Hematopoietic multipotent progenitor cell treated with erythropoietin and hydrocortisone succinate and interleukin-3 and kit ligand, for 8 days (in vitro differentiated cells): ENCODE measurements around the gene KRTAP10-2.
"Not testable (repeated sequence)": the region's sequence is repeated elsewhere in the genome, so short reads cannot be mapped to it uniquely, and the experiment has no call there.

Source experiments
- DNase-seq: peaks from one replicate; pipeline ENCODE4 v3.0.0-alpha.2; 2015

Gene KRTAP10-2

DNA sequence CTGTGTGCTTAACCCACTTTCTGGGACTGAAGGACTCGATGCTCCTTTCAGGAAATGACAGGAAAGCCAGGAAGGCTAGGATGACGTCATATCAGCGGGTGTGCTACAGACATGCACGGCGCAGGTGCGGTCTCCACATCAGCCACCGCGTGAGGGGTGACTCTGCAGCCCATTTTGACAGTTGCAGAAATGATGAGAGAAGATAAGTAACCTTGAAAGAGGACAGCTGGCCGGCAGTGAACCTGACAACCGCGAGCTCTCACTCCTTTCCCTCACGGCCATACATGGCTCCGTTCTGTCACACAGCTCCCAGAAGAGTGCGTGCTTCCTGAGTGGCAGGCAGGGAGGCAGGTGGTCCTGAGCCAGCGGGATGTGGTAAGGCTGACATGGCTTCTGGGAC is 30.8 kb upstream of the KRTAP10-2 start:
- DNase-seq: no peak

DNA sequence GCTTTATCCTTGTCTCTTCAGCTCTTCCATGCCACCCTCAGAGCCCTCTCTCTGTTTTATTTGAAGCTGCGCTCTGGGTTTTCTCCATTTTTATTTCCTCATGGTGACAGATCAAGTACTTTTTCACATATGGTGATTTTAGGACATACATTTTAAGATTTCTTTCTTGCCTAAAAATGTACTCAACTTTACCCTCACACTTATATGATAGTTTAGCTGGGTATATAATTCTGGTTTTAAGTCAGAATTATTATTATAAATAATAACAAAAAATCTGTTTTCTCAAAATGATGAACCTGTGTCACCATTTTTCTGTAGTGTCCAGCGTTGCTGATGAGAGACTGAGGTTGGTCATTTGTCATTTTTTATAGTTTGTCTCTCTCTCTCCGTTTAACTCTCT is 29.9 kb upstream of the KRTAP10-2 start:
- no peak for DNase-seq

DNA sequence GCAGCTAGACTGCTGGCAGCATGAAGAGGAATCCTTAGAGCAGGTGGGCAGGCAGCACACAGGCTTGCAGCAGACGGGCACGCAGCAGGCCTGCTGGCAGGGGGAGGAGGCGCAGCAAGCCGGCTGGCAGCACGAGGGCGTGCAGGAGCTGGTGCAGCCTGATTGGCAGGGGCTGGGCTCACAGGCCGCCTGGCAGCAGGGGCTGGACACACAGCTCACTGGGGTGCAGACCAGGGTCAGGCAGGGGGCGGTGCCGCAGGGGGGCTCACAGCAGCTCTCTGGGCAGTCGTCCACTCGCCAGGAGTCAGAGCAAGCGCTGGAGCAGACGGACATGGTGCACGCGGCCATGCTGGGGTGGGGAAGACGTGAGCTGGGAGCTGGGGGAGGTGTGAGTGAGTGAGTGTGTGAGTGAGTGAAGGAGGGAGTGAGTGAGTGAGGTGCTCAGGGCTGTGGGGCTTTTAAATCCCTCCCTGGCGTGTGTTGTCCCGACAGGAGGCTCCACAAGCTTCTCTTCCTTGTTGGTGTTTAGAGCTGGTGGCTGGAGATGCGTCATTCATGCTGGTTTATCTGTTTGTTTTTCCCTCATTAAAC is 29.0 kb upstream of the KRTAP10-2 start, which contains the start of gene KRTAP10-5:
Gene KRTAP10-5, minus strand, starts transcription at position 374 of the 591 bp plus-strand sequence. Its CDS starts 26 bp downstream, at position 348.
- not testable (repeated sequence) for DNase-seq

DNA sequence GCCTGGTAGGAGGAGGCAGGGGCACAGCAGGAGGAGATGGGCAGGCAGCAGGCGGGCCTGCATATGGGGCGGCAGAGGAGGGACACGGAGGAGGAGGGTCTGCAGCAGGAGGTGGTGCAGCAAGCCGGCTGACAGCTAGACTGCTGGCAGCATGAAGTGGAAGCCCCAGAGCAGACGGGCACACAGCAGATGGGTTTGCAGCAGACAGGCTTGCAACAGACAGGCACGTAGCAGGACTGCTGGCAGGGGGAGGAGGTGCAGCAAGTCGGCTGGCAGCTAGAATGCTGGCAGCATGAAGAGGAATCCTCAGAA is 28.5 kb upstream of the KRTAP10-2 start:
- no peak for DNase-seq

DNA sequence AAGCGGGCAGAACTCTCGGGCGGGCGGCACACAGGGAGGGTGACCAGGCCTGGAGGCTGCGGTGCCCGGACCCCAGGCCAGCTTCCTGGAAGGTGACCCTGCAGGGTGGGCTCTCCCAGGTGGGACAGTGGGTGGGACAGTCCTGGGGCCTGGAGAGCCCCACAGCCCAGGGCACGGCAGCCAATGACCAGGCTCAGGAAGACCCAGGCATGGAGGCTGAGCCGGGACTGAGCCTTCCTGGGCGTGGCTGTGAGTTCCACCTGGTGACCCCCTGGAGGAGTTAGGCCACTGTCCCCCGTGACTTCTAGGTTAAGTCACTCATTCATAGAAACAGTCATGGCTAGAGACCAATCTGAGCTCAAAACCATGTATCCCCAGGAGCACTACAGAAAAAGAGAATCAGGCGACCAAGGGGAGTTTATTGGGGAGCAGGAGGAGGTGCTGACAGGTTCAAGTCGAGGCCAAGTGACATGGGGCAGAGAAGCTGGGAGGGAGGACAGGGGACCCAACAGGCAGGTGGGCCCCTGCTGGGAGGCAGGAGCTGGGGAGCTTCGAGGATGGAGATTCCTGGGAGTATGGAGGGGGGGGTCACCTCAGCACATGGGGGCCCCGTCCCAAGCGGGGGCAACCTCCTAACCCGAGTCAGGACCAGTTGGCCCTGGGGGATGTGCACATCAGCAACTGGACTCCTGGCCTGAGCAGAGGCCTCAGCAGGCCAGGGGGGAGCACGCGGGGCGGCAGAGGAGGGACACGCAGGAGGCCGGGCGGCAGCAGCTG is 27.9 kb upstream of the KRTAP10-2 start:
- no peak for DNase-seq

DNA sequence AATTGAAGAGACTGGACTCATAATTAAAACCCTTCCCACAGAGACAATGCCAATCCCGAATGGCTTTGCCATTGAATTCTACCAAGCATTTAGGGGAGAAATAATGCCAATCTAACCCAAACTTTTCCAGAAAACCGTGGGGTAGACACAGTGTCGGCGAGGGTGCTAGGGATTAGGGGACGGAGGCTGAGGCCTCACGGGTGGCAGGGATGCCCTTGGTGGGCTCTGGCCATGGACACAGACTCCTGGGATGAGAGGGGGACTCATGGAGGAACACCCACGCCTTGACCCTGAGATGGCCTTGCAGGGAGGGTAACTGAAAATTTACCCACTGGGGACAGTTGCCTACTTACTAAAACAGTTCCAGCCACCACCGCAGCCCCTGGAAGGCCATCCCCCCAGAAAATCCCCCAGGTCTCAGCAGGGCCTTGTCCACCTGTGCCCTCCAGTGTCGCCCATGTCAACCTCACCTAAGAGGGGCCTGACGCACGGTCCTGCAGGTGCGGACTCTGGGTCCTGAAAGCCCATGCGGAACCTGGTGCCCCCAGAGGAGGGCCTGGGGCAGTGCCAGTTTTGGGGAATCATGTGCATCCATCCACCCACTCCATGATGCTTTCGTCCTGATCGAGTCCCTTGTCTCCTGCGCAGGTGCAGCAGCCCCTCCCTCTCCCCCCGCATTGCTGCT is 27.2 kb upstream of the KRTAP10-2 start:
- DNase-seq: no peak

DNA sequence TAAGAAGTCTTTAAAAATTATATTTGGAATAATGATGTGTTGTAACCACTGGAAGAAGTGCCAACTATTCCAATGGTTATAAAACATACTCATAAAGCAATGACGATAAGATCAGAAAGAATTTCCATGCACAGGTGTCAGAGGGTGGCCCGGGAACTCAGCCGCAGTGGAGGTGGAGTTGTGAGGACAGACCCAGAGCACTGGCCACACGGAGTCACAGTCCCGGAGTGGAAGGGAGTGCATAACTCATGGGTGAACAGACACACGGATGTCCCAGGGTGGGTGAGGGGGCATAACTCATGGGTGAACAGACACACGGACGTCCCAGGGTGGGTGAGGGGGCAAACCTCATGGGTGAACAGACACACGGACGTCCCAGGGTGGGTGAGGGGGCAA is 24.7 kb upstream of the KRTAP10-2 start:
- DNase-seq: no peak

DNA sequence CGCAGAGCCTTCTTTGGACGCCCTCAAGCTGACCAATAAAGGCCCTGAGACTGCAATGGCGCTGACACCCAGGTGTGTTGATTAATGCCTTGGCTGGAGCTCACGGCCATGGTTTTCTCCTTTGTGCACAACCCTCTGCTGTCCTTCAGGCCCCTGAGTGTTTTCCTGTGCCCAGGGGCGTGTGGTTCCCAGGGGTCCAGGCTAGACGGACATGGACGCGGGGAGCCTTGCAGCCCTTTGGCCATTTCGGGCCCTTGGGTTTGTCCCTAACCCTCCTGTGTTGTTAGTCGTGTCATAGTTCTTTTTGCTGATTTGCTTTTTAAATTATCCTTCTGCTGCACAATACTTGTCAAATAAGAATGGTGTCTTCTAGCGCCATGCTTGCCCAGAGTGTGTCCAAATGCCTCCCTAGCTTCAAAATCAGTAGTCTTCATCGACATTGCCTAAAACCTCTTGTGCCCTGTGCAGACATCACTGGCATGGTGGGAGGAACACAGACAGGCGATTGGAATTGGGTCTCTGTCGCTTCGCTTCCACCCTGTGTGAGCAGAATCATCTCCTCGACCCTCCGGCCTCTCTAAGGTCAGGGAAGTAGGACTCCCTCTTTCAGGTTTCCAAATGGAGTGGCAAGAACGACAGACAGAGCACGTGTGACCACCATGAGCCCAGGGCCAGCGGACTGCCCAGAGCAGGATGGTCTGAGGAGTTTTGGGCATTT is 24.2 kb upstream of the KRTAP10-2 start:
- no peak for DNase-seq

DNA sequence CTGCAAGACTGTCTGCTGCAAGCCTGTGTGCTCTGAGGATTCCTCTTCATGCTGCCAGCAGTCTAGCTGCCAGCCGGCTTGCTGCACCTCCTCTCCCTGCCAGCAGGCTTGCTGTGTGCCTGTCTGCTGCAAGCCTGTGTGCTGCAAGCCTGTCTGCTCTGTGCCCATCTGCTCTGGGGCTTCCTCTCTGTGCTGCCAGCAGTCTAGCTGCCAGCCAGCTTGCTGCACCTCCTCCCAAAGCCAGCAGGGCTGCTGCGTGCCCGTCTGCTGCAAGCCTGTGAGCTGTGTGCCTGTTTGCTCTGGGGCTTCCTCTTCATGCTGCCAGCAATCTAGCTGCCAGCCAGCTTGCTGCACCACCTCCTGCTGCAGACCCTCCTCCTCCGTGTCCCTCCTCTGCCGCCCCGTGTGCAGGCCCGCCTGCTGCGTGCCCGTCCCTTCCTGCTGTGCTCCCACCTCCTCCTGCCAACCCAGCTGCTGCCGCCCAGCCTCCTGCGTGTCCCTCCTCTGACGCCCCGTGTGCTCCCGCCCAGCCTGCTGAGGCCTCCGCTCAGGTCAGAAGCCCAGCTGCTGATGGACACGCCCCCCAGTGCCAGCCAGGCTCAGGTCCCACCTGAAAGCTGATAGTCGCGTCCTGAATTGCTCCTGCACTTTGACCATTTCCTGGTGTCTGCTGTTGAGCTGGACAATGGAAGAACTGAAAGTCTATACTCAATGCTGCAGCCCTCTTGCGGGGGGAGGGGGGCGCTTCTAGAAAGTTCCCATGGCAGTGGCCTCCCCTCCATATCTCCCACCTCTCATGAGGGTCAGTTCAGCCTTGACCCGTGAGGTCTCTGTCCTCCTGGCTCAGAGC is 23.4 kb upstream of the KRTAP10-2 start:
- no peak for DNase-seq

DNA sequence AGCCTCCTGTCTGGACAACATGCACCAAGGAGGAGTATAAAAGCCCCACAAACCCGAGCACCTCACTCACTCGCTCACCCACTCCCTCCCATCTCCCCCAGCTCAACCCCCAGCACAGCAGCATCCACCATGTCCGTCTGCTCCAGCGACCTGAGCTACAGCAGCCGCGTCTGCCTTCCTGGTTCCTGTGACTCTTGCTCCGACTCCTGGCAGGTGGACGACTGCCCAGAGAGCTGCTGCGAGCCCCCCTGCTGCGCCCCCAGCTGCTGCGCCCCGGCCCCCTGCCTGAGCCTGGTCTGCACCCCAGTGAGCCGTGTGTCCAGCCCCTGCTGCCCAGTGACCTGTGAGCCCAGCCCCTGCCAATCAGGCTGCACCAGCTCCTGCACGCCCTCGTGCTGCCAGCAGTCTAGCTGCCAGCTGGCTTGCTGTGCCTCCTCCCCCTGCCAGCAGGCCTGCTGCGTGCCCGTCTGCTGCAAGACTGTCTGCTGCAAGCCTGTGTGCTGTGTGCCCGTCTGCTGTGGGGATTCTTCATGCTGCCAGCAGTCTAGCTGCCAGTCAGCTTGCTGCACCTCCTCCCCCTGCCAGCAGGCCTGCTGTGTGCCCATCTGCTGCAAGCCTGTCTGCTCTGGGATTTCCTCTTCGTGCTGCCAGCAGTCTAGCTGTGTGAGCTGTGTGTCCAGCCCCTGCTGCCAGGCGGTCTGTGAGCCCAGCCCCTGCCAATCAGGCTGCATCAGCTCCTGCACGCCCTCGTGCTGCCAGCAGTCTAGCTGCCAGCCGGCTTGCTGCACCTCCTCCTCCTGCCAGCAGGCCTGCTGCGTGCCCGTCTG is 22.5 kb upstream of the KRTAP10-2 start, which contains the start of gene KRTAP10-4:
Gene KRTAP10-4, plus strand, starts transcription at position 100 of the 827 bp plus-strand sequence. Its CDS starts 30 bp downstream, at position 130.
- not testable (repeated sequence) for DNase-seq

DNA sequence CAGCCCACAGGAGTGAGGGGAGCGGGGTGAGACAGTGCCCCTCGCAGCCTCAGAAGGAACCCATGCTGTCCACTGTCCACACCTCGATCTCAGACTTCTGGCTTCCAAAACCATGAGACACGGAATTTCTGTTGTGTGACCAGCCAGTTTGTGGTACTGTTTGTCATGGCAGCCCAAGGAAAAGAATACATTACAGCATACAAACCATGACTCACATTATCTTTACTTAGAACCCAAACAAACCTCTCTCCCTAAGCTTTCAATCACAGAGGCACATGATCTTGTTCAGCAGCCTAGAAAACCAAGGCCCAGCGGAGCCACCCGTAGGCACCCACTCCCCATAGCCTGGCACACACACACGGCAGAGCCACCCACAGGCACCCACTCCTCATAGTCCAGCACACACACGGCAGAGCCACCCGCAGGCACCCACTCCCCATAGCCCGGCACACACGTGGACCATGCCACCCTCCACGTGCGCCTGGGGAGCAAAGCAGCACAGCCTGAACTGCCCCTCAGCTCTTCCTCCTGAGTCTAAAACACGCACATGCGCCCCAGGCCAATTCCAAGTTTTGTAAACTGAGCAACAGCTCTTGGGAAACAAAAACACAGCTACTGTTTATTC is 21.8 kb upstream of the KRTAP10-2 start:
- DNase-seq: no peak

DNA sequence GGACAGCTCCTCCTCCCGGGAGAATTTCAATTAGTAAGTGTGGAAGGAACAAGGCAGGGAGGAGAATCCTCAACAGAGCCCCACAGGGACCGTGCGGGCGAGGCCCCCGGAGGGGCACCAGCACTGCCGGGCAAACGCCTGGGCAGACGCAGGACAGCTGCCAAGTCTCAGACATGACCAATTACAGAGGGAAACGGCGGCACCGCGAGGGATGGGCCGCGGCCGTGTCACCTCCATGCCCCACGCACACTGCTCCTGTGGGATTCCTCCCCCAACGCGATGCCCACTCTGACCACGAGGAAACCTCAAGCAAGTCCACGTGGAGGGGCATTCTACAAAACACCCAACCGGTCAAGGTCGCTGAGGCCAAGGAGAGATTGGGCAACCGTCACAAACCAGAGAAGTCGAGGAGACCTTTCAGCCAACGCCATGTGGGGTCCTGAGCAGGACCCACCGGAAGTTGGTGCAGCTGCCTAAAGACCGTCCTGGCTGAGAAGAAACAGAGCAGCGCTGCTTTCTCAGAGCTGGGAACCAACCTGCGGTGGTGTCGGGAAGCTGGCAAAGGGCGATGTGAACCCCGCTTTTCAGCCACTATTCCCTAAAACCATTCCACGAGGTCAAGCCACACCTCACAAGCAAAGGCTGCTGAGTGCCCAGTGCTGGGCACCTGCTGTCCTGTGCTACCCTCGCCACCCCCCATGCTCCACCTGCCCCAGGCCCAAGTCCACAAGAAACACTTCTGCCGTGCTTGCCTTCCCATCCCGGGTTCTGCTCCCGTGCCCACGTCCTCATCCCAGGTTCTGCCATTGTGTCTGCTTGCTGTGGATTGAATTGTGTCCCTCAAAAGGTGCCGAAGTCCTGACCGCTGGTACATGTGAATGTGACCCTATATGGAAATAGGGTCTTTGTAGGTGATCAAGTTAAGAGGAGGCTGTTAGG is 20.8 kb upstream of the KRTAP10-2 start:
- no peak for DNase-seq

DNA sequence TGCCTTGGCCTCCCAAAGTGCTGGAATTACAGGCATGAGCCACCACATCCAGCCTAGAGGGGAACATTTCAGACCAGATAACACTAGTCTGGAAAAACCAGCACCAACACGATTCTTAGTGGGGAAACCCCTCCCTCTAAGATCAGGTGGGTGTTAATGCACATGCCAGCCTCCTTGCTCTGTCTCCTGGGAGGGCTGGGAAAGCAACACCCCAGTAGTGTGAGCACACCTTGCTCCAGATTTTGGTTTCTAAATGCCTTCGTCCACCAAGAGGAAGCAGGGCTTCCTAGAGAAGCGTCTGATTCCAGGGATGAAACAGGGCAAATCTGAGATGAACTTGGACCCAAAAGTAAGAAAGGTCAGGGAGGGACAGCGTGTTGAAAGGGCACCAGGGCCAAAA is 20.0 kb upstream of the KRTAP10-2 start:
- DNase-seq: no peak

DNA sequence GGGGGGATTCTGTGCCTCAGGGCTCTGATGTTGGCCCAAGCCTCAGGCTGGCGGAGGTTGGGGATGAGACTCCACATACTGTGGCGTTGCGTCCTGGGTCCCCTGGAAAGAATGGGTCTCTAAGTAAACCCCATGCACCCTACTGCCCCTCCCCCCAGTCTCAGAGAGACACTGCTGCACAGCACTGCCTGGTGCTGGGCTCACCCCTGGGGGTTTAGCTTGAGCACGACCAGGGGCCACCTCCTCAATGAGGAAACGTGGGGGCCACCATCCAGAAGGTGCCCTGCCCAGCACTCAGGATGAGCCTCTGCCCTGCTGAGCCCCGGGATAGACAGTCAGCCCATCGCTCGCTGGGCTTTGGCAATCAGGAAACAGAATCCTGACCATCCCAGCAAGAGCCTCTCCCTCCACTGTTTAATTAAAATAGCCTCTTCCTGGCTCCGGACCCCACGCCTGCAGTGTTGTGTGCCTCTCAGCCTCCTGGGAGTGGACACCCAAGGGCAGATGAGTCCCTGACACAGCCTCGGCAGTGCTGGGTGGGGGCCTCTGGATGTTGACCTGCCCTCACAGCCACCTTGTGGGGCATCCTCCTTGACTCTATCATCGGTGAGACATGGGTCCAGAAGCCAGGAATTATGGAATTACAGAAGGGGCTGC is 18.7 kb upstream of the KRTAP10-2 start:
- DNase-seq: no peak

DNA sequence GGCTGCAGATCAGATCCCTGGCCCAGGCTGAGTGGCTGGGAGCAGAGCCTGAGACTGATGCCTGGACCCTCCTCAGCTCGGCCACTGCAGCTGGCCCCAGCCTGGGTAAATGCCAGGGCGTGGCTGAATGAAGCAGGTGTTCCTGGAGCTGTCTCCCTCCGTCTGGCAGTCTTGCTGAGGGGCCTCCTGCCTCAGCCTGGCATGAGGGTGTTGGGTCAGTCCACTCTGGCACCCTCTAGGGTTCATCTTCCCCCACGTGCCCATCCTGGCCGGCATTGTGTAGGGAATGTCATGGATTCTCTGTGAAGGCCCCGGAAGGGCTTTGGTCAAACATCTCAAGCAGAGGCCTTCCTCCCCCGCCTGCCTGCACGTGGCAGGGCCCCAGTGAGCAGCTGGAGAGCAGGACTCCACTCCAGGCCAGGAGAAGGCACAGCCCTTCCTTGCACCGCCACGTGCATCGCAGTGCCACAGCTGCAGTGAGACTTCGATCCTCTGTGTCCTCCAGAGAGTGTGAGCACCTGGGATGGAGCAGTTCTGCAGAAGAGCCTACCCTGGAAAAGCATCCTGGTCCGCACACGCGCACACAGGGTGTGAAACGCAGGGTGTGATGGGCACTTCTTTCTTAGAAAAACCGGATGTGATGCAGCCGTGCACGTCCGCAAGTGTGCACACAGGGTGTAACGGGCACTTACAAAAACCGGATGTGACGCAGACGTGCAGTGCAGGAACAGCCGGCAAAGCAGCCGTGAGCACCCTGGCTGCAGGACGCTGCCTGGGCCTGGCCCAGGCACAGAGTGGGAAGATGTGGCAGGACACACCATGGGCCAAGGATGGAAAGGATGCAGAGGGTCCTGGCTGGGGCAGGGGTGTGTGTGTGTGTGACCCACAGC is 17.6 kb upstream of the KRTAP10-2 start:
- DNase-seq: no peak

DNA sequence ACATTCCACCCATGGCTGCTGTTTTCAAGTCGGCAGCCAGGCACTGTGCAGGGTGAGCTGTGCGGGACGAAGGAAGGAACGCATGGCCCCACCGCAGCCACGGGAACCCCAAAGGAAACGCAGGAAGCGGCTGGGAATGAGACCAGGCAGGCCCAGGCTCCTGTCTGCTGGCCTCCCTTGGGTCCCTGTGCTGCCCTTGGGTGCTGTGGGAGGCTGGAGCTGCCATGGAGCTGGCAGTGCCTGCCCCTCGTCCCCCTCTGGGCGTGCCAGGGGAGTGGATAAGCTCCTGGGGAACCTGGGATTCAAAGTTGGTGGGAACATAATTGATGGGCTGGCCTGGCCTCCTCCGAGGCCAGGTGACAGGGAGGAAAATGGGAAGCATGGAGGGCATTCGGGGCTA is 17.0 kb upstream of the KRTAP10-2 start:
- no peak for DNase-seq

DNA sequence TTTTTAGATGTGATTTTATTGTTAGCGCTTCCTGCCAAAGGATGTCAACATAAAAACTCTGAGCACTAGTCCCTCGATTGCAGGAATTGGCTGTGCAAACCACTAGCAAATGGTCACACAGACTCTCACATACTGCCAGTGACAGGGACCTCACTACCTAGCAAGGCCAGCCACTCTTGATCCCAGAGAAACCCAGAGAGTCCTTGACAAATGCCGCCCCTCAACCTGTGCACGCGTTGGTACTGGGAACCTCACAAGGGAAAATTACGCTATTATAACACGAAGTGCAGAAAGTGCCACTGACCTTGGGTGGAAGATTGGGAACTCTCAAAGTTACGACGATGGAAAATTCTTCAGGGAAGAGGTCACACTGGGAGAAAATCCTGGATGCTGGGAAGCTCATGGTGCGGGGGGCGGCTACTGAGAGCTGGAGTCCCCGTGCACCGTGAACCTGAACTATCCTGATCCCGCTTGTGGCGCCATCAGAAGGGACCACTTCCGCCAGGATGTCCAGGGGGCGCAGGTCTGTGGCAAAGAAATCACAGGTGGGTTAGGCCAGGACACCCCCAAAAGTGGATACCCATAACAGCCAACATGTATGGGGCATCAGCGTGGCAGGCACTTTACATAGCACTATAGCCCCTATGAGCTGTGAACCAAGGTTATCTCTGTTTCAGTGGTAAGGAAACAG is 16.3 kb upstream of the KRTAP10-2 start:
- no peak for DNase-seq

DNA sequence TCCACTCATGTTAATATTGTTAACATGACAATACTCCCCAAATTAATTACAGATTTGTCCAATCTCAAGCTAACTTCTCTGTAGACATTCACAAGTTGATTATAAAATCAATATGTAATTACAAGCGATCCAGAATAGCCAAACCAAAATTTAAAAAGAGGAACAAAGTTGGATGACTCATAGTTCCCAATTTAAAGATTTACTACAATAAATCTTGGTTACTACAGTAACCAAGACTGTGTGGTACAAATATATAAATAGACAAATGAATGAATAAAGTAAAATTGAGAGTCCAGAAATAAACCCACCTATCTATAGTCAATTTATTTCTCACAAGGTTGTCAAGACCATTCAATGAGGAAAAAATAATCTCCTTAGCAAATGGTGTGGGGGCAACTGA is 15.1 kb upstream of the KRTAP10-2 start:
- no peak for DNase-seq
